Measurements from ENCODE around the gene DSCAM.

DNA sequence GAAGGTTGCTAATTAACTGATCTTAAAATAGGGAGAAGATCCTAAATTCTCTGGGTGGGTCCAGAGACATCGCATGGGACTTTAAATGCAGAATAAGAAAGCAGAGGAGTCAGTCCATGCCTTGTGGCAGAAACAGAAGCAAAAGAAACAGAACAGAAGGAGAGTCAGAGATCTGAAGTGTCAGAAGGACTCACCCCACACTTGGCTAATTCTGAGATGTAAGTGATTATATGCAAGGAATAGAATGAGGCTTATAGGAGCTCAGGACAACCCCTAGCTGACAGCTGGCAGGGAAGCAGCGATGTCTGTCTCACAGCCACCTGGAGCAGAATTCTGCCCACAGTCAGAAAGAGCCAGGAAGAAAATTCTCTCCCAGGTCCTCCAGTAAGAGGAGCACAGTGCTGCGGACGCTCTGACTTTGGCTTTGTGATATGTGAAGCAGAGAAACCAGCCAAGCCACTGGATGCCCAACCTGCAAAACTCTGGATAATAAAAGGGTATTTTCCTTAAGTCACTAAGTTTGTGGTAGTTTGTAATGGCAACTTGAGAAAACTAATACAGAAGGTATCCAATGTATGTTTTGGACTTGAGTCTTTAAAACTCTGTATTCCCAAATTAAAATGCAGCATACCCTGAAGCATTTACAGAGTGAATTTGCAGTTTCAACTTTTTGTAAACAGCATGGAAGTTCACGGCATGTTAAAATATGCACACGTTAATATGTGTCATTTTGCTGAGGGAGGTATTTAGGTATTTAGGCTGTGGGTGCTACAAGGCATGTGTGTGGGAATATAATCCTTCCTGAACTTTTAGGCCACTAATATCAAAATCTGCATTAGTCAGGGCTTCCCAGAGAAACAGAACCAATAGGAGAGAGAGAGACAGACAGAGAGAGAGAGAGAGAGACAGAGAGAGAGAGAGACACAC, 591.2 kb downstream of the DSCAM start:
- TF ChIP-seq, protein P1, sequence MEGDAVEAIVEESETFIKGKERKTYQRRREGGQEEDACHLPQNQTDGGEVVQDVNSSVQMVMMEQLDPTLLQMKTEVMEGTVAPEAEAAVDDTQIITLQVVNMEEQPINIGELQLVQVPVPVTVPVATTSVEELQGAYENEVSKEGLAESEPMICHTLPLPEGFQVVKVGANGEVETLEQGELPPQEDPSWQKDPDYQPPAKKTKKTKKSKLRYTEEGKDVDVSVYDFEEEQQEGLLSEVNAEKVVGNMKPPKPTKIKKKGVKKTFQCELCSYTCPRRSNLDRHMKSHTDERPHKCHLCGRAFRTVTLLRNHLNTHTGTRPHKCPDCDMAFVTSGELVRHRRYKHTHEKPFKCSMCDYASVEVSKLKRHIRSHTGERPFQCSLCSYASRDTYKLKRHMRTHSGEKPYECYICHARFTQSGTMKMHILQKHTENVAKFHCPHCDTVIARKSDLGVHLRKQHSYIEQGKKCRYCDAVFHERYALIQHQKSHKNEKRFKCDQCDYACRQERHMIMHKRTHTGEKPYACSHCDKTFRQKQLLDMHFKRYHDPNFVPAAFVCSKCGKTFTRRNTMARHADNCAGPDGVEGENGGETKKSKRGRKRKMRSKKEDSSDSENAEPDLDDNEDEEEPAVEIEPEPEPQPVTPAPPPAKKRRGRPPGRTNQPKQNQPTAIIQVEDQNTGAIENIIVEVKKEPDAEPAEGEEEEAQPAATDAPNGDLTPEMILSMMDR (conservative IDR thresholded peaks at IDR 0.05 in 1 of 2, IDR thresholded peaks at IDR 0.05 in 1 of 2; ENCODE audit: low read depth in 1 of 2, low read length in 2 of 2): no peak
- TF ChIP-seq EZH2 (IDR thresholded peaks at IDR 0.05; ENCODE audit: low read length, missing control alignments): no peak
